Glomerular endothelial cell (primary cell): ENCODE data around the gene SLAMF1. TPM values are rescaled to one million over a fixed set of nuclear protein-coding genes. Genes with fewer than 3 reads are reported as not detected.
"Not testable (repeated sequence)": the region's sequence is repeated elsewhere in the genome, so short reads cannot be mapped to it uniquely, and the experiment has no call there.

ENCODE experiments used
- DNase-seq: peaks from one replicate; pipeline ENCODE4 v3.0.0-alpha.2; 2011; ENCODE audit warnings: low read depth, low spot score; ENCODE audit errors: extremely low read depth
- total RNA-seq: library from RNA; depleted of rRNA; stranded (reverse); fragments of >200 nt; gene quantifications from 2 replicates; pipeline ENCODE4 v1.2.3, GENCODE V29; 2015

The SLAMF1 gene
- total RNA-seq, 1 donor from 2014 or later: not detected

- DNase-seq: no peak
These were observed 18.7 kb upstream of the SLAMF1 start for GRCh38 chr1:160665330-160666078.

- DNase-seq: no peak
These were observed 17.8 kb upstream of the SLAMF1 start for GRCh38 chr1:160664573-160665051.

- DNase-seq: no peak
These were observed 16.1 kb upstream of the SLAMF1 start for GRCh38 chr1:160662910-160663309.

- DNase-seq: no peak
These were observed 12.7 kb upstream of the SLAMF1 start for GRCh38 chr1:160659566-160659965.

GRCh38 chr1:160658814-160659193 lies 12.0 kb upstream of the SLAMF1 start:
- DNase-seq: no peak

GRCh38 chr1:160658162-160658813 lies 11.4 kb upstream of the SLAMF1 start:
- DNase-seq: no peak

DNA sequence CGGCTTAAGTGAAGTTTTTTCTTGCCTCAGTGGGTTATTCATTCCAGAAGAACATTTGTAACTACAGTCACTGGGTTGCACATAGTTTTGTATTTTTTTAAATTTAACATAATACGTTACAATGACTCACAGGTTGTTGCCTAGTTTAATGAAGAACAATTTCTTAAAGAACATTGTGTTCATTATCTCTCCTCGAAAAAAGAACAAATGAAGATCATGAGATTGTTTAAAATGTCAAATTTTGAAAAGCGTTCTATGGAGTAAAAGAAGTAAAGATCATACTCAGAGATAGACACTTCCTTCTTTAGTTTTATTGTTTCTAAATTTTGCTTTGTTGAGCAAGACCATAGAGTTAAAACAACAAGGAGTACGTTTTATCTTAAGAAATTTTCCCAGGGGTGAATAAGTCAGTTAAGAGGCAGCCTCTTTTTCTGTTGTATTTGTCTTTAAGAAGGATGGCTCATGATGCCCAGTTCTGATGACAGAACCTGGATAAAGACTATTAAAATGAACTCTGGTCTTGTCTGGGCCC lies 10.5 kb upstream of the SLAMF1 start:
- DNase-seq: no peak

- no peak for DNase-seq
These were observed 9.9 kb upstream of the SLAMF1 start for GRCh38 chr1:160656737-160657136.

GRCh38 chr1:160653620-160654016 lies 6.8 kb upstream of the SLAMF1 start:
- DNase-seq: no peak

DNA sequence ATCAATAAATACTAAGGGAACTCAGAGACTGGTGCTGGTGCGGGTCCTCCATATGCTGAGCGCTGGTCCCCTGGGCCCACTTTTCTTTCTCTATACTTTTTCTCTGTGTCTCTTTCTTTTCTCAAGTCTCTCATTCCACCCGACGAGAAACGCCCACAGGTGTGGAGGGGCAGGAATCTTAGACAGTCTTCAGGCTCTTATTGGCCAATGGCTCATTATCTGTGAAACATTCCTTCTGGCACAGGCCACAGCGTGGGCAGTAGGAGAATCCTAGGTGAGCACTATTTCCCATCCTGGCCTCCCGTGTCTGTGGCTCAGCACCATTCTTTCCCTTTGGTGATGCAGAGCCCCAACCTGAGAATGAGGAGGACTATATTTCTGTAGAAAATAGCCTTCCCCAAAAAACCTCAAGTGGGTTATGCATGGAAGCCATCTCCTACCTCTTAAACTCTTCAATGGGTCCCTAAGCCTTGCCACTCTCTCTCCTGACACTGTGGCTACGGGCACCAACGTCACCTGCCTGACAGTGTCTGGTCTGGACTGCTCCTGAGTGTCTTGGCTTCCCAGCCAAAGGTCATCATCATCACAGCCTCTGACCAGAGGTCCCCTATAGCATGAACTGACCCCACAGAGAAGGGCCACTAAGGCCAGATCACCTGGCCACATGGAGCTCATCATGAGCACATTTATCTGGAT lies 6.2 kb upstream of the SLAMF1 start:
- no peak for DNase-seq

- DNase-seq: not testable (repeated sequence)
These were observed 5.3 kb upstream of the SLAMF1 start for GRCh38 chr1:160652065-160652641.

GRCh38 chr1:160651433-160652064 lies 4.7 kb upstream of the SLAMF1 start:
- no peak for DNase-seq

- no peak for DNase-seq
These were observed 481 bp upstream of the SLAMF1 start for GRCh38 chr1:160647329-160647720.

GRCh38 chr1:160646180-160646579 lies 664 bp downstream of the SLAMF1 start:
- DNase-seq: no peak

GRCh38 chr1:160645386-160646130 lies 1.3 kb downstream of the SLAMF1 start:
- DNase-seq: no peak

- no peak for DNase-seq
These were observed 2.4 kb downstream of the SLAMF1 start for GRCh38 chr1:160644399-160644798.

DNA sequence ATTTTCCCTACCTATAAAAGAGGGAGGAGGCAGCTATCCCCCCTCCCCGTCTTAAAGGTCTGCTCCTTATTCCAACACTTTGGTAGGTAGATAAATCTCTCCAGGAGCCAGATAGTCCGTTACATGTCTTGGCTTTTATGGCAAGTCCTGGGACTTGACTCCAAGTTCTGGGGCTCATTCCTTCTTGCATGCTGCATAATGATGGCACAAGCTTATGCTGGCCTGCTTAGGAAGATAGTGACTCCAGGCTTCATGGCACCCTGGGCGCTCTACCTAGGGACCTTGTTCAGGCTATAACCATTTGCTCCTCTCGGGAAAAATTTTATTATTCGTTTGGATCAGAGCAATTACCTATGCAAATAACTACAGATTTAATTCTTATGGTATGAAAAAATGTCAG lies 3.7 kb downstream of the SLAMF1 start:
- no peak for DNase-seq

- no peak for DNase-seq
These were observed 4.6 kb downstream of the SLAMF1 start for GRCh38 chr1:160642281-160642644.

DNA sequence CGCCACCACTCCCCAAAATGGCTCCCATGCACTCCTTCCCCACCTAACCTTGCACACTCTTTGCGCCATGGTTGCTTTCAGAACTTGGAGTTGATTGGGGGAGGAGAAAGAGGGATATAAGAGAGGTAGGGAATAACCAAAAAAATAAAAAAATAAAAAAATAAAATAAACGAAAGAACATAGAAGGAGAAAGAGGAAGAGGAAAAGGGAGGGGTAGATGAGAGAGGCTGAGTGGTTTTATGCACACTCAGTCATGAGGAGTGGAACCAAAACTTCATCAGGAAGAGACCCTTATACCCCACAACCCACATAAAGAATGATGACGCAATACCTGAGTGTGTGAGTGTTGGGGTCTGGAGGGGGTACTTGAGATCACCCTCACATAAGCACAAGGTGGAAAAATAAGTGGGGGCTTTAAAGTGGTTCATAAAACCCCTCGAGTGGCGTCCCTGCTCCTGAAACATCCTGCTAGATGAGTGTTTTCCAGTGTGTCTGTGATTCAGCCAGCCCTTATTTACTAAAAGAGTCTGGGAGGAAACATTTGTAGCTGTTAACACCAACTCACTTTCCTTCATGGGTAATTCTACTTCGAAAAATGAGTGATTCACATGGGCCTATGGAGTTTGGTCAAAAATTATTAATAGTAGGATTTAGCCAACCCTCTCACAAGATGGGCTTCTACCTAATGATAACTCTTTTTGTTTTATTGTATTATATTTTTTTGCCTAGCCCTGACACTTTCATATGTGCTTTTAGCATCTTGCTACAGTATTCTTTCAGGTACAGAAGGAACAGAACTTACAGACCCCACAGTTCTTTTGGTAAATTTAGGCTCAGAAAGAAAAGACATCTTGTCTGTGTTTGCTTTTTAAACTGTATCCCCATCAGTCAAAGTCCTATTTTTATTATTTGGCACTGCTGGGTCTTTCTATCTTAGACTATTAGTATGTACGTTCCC lies 5.2 kb downstream of the SLAMF1 start:
- DNase-seq: no peak
